Measurements from ENCODE around the gene RSAD2. TPM values are rescaled to one million over a fixed set of nuclear protein-coding genes. Genes with fewer than 3 reads are reported as not detected.
"Not testable (repeated sequence)": the region's sequence is repeated elsewhere in the genome, so short reads cannot be mapped to it uniquely, and the experiment has no call there.

RSAD2 gene
- total RNA-seq, 2 experiments from 2014 or later: 7.9 to 8.6 TPM

DNA sequence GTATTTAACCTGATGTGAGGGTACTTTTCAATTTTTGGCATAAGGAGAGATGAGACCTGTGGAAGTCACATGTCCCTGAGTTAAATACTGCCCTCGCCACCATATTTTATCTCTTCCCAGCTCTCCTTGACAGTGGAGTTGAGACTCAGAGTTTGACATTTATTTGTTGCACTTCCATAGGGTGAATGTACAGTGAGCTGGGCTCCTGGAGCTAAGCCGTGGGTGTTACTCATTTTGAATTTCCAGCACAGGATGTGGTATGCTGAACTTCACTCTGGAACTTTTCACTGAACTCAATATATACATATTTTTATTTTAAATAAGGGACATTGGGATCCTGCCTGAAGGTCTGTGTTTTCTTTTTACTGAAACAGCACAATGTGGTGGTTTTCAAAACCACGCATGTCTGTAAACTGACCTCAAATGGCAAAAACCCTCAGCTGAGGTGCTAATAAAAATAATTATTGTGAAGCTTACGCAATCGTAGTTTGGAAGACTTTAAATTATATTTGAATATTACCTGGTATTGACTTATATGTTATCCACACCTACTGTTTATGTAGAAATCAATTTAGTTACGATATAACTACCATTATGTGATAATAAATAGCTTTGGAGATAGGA is 51.7 kb downstream of the RSAD2 start:
- ChIA-PET CTCF (interaction anchor here (1.1 to 2.7 kb wide), 3 partner anchors 10 to 115 kb away, joined by 5 to 14 read pairs (median 6); partner anchors contain the start of gene RNF144A), POLR2A (interaction anchor here (1.1 kb wide), 1 partner anchor 11 kb away, joined by 6 read pairs; no protein-coding TSS in a partner anchor)
- Mint-ChIP-seq H3K27ac (no peak overlapping the region), H3K4me3 (no peak overlapping the region), H3K9me3 (peaks cover 22% of the 10 kb centered on the region), H3K27me3 (no peaks in the 10 kb centered on the region), H3K36me3 (peaks cover 33% of the 10 kb centered on the region), H3K4me1 (ENCODE audit: low read depth) (peaks cover 46% of the 10 kb centered on the region)
- intact Hi-C loops (cut with micrococcal nuclease): no loop called here
- no peak for DNase-seq

DNA sequence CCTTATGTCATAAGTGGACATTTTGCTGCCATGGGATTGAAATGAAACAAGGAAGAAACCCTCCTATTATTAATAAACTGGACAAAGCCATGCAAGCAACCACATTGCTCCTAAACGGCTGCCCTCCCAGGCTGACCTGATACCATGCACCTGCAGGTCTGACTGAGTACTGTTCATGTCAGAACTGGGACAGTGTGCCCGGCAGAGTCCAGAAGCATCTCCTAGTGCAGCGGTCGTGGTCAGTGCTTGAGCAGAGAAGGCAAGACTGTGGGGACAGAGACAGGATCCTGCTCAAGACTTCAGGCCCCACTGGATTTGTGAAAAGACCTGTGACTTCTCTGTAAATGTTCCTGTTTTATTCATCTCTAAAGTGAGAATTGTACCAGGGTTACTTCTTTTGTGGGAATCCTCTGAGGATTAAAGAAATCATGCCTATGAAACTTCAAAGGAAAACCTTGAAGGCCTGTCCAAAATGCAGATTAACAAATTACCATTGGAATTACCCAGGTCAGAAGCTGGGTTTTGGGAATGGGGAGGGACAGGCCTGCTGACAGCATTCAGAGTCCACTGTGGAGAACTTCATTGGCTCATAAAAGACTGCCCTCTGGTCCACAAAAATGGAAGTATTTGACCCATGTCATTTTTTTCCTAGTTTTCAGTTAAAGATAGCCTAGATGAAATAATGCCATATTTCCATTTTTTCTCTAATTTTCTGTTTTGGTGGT is 53.5 kb downstream of the RSAD2 start:
- ChIA-PET POLR2A (no interaction called here), CTCF (interaction anchor here (2.7 kb wide), 1 partner anchor 15 kb away, joined by 14 read pairs; the partner anchor contains the start of gene RNF144A)
- H3K4me3 Mint-ChIP-seq: no peak overlapping the region
- H3K4me1 Mint-ChIP-seq (ENCODE audit: low read depth): peaks cover 50% of the 10 kb centered on the region
- H3K36me3 Mint-ChIP-seq: peaks cover 33% of the 10 kb centered on the region
- H3K27ac Mint-ChIP-seq: no peak overlapping the region
- intact Hi-C loops (cut with micrococcal nuclease): no loop called here
- H3K9me3 Mint-ChIP-seq: peaks cover 22% of the 10 kb centered on the region
- H3K27me3 Mint-ChIP-seq: no peaks in the 10 kb centered on the region
- no peak for DNase-seq

DNA sequence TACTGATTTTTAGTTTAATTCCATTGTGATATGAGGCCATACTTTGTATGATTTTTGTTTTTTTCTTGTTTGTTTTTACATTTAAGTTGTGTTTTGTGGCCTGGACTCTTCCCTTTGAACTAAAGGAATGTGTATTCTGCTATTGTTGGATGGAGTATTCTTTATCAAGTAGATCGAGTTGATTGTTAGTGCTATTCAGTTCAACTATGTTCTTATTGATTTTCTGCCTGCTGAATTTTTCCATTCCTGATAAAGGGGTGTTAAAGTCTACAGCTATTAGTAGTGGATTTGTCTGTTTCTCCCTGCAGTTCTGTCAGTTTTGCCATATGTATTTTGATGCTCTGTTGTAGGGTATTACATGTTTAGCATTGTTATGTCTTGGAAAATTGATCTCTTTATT is 54.2 kb downstream of the RSAD2 start:
- H3K27me3 Mint-ChIP-seq: no peaks in the 10 kb centered on the region
- no peak overlapping the region for H3K4me3 Mint-ChIP-seq
- DNase-seq: no peak
- H3K27ac Mint-ChIP-seq: no peak overlapping the region
- peaks cover 26% of the 10 kb centered on the region for H3K36me3 Mint-ChIP-seq
- intact Hi-C loops (cut with micrococcal nuclease): no loop called here
- ChIA-PET POLR2A (no interaction called here), CTCF (interaction anchor here (1.1 to 1.5 kb wide), 2 partner anchors 22 to 35 kb away, joined by 3 to 4 read pairs; no protein-coding TSS in a partner anchor)
- H3K9me3 Mint-ChIP-seq: peaks cover 21% of the 10 kb centered on the region
- H3K4me1 Mint-ChIP-seq (ENCODE audit: low read depth): peaks cover 50% of the 10 kb centered on the region

DNA sequence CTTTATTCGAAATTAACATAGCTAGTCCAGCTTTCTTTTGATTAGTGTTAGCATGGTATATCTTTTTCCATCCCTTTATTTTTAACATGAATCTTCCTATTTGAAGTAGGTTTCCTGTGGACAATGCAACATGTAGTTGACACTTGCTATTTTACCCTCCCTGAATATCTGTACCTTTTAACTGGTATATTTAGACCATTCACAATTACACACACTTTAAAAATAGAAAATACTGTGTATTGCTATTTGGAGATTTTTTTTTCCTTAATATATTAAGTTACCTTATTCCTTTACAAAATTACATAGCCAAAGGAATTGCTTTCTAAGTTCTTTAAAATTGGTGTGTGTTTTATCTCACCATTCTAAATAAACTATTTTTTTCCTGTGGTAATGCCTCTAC is 54.6 kb downstream of the RSAD2 start:
- POLR2A ChIA-PET: interaction anchor here (0.7 kb wide), 1 partner anchor 12 kb away, joined by 3 read pairs; no protein-coding TSS in a partner anchor
- no peak overlapping the region for H3K4me3 Mint-ChIP-seq
- CTCF ChIA-PET: interaction anchor here (0.7 to 1.5 kb wide), 4 partner anchors 15 to 111 kb away, joined by 3 to 6 read pairs (median 4); partner anchors contain the start of gene RNF144A
- no peak for DNase-seq
- intact Hi-C loops (cut with micrococcal nuclease): no loop called here
- no peak overlapping the region for H3K27ac Mint-ChIP-seq
- peaks cover 50% of the 10 kb centered on the region for H3K4me1 Mint-ChIP-seq (ENCODE audit: low read depth)
- no peaks in the 10 kb centered on the region for H3K27me3 Mint-ChIP-seq
- H3K36me3 Mint-ChIP-seq: peaks cover 23% of the 10 kb centered on the region
- H3K9me3 Mint-ChIP-seq: peaks cover 17% of the 10 kb centered on the region

DNA sequence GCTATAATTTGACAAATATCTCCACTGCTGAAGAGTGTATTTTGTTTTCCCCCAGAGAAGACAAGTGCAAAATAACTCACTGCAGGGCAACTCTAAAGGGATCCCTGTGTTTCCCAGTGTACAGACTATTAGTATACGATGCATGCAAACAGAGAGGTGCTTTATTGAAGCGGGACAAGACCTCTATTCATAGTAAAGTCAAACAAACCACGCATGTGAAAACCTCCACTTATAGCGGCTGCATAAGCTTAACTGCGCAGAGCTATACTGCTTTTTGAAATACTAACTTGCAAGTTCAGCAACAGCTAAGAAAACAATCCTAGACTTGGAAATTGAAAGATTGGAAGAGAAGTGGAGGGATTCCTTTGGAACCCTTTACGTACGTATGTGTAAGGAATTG is 55.3 kb downstream of the RSAD2 start:
- Mint-ChIP-seq H3K4me3 (no peak overlapping the region), H3K27me3 (no peaks in the 10 kb centered on the region), H3K27ac (no peak overlapping the region), H3K36me3 (peaks cover 22% of the 10 kb centered on the region), H3K9me3 (peaks cover 15% of the 10 kb centered on the region), H3K4me1 (ENCODE audit: low read depth) (peaks cover 54% of the 10 kb centered on the region)
- DNase-seq: no peak
- intact Hi-C loops (cut with micrococcal nuclease): no loop called here
- CTCF ChIA-PET: interaction anchor here (0.7 to 1.5 kb wide), 4 partner anchors 16 to 111 kb away, joined by 3 to 6 read pairs (median 4); partner anchors contain the start of gene RNF144A
- POLR2A ChIA-PET: interaction anchor here (0.7 kb wide), 1 partner anchor 12 kb away, joined by 3 read pairs; no protein-coding TSS in a partner anchor

DNA sequence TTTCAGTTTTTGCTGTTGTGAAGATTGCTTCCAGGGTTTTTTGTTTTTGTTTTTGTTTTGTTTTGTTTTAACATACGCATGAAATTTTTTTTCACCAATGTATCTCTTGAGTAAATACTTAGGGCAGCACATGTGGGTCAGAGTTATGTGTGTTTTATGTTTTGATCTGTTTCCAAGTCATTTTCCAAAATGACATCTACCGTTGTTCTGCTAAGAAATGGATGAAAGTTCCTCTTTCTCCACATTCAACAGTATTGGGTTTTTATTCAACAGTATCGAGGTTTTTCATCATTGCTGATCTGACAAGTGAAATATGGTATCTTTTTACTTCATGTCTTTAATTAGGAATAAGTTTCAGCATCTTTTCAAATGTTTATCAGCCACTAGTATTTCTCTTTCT is 56.3 kb downstream of the RSAD2 start:
- no peaks in the 10 kb centered on the region for H3K27me3 Mint-ChIP-seq
- no peak overlapping the region for H3K4me3 Mint-ChIP-seq
- peaks cover 11% of the 10 kb centered on the region for H3K36me3 Mint-ChIP-seq
- H3K9me3 Mint-ChIP-seq: peaks cover 8% of the 10 kb centered on the region
- DNase-seq: no peak
- intact Hi-C loops (cut with micrococcal nuclease): no loop called here
- H3K4me1 Mint-ChIP-seq (ENCODE audit: low read depth): peaks cover 49% of the 10 kb centered on the region
- H3K27ac Mint-ChIP-seq: no peak overlapping the region
- POLR2A ChIA-PET: no interaction called here
- CTCF ChIA-PET: interaction anchor here (1.0 kb wide), 1 partner anchor 56 kb away, joined by 4 read pairs; the partner anchor contains the start of gene RSAD2

DNA sequence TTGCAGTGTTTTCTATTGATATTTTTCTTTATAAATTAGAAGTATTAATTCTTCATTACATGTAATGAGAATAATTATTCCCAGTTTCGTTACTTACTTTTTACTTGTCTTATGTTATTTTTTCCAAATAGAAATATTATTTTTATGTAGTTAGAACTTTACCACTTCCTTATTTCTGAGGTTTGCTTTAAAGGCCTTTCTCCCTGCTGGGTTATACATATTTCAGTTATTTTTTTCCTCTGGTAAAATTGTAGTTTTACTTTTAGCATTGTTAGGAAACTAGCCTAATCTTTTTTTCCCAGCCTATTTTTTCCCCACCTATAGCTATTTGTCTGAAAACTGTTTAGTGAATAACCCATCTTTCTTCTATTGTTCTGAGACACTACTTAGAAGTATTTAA is 56.8 kb downstream of the RSAD2 start:
- no peak for DNase-seq
- intact Hi-C loops (cut with micrococcal nuclease): no loop called here
- CTCF ChIA-PET: interaction anchor here (1.0 kb wide), 1 partner anchor 57 kb away, joined by 4 read pairs; the partner anchor contains the start of gene RSAD2
- H3K27ac Mint-ChIP-seq: no peak overlapping the region
- H3K4me1 Mint-ChIP-seq (ENCODE audit: low read depth): peaks cover 47% of the 10 kb centered on the region
- peaks cover 9% of the 10 kb centered on the region for H3K36me3 Mint-ChIP-seq
- H3K9me3 Mint-ChIP-seq: peaks cover 8% of the 10 kb centered on the region
- H3K4me3 Mint-ChIP-seq: no peak overlapping the region
- no peaks in the 10 kb centered on the region for H3K27me3 Mint-ChIP-seq
- POLR2A ChIA-PET: no interaction called here

DNA sequence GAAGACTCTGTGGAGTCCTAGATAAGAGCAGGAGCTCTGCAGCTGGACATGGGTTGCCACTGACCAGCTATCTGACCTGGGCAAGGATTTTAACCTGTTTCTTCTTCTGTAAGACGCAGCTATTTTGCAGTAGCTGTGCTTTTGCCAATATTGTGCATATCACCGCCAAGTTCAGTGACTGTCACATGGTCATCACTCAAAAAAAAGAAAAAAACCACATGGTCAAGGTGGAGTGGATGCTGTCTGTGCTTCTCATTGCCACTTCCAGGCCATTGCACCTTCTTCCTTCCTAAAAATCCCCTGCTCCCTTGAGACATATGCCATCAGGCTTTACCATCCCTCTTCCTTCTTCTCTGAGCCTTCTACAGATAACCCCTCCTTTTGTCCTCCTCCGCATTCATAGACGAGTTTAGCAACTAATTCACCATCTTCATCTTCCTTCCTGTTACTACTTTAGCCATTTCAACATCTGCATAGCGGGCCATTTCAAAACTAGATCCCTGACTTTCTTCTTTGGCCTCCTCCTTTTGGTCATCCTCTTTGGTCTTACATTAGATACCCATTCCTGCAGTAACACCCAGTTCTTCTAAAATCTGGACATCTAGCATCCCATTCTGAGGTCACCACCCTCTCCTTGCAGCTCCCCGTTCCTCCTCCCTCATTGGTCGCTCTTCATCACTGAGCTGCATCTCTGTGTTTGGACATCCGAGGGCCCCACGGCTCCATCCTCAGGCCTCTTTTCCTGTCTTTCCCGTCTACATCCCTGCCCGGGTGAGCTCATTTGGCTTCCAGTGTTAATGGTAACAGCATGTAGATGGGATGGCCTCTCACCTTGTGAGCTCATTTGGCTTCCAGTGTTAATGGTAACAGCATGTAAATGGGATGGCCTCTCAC is 57.4 kb downstream of the RSAD2 start:
- CTCF ChIA-PET: no interaction called here
- DNase-seq: no peak
- Mint-ChIP-seq H3K27ac (no peak overlapping the region), H3K4me3 (no peak overlapping the region), H3K4me1 (ENCODE audit: low read depth) (peaks cover 41% of the 10 kb centered on the region), H3K9me3 (peaks cover 8% of the 10 kb centered on the region), H3K36me3 (peaks cover 6% of the 10 kb centered on the region), H3K27me3 (no peaks in the 10 kb centered on the region)
- intact Hi-C loops (cut with micrococcal nuclease): no loop called here
- POLR2A ChIA-PET: no interaction called here

DNA sequence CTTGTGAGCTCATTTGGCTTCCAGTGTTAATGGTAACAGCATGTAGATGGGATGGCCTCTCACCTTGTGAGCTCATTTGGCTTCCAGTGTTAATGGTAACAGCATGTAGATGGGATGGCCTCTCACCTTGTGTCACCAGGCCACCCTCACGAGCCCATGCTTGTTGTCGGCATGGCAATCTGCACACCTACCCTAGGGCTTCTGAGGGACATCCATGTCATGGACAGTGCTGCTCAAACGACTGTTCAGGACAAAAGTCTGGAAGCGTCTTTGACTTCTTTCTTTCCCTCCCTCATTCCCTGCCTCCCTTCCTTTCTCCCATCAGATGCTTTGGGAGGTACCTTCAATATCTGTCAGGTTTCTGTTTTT is 58.1 kb downstream of the RSAD2 start:
- intact Hi-C loops (cut with micrococcal nuclease); CTCF ChIA-PET; H3K9me3 Mint-ChIP-seq; H3K4me3 Mint-ChIP-seq; H3K27ac Mint-ChIP-seq; H3K36me3 Mint-ChIP-seq; POLR2A ChIA-PET; H3K27me3 Mint-ChIP-seq; DNase-seq: not testable (repeated sequence)
- peaks cover 41% of the 10 kb centered on the region for H3K4me1 Mint-ChIP-seq (ENCODE audit: low read depth)

DNA sequence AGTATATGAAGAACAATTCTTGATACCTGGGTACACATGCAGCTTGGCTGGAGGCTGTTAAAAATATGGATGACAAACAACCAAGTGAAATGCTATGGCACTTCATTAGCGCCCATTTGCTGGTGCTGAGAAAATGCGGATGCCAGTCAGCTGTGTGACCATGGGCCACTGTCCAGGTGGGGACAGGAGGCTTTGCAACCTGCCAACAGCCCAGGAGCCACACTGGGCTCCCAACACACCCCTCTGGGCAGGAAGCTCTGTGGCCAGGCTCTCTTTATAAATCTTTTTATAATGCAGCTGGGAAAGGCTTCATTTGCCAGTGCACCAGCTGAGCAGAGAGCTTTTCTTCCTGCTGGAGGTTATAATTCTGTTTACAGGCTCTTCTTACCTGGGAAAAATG is 59.6 kb downstream of the RSAD2 start:
- intact Hi-C loops (cut with micrococcal nuclease): no loop called here
- POLR2A ChIA-PET: no interaction called here
- DNase-seq: no peak
- Mint-ChIP-seq H3K36me3 (peaks cover 11% of the 10 kb centered on the region), H3K4me1 (ENCODE audit: low read depth) (peaks cover 38% of the 10 kb centered on the region), H3K27me3 (no peaks in the 10 kb centered on the region), H3K4me3 (no peak overlapping the region), H3K9me3 (no peaks in the 10 kb centered on the region), H3K27ac (no peak overlapping the region)
- CTCF ChIA-PET: interaction anchor here (1.5 kb wide), 1 partner anchor 21 kb away, joined by 6 read pairs; no protein-coding TSS in a partner anchor

DNA sequence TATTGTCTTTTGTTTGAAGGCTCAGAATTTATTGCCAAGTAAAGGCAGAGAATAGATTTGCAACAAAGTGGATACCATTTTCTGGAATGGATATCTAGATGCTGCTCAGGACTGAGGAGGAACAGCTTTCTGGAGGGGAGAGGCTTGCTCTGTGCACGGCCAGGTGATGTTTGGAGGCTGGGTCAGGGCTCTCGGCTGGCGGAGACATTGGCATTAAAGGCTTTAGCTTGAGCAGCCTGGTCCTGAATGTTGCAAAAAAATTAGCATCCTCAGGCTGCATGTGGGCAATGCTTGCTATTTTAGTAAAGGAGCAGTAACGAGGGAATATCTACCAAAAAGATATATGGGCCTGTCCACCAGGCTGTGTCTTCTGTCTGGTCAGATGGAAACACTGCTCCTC is 60.0 kb downstream of the RSAD2 start:
- peaks cover 38% of the 10 kb centered on the region for H3K4me1 Mint-ChIP-seq (ENCODE audit: low read depth)
- H3K36me3 Mint-ChIP-seq: peaks cover 15% of the 10 kb centered on the region
- DNase-seq: no peak
- H3K9me3 Mint-ChIP-seq: no peaks in the 10 kb centered on the region
- intact Hi-C loops (cut with micrococcal nuclease): no loop called here
- CTCF ChIA-PET: interaction anchor here (1.5 kb wide), 1 partner anchor 21 kb away, joined by 6 read pairs; no protein-coding TSS in a partner anchor
- H3K4me3 Mint-ChIP-seq: no peak overlapping the region
- H3K27ac Mint-ChIP-seq: no peak overlapping the region
- POLR2A ChIA-PET: no interaction called here
- no peaks in the 10 kb centered on the region for H3K27me3 Mint-ChIP-seq

DNA sequence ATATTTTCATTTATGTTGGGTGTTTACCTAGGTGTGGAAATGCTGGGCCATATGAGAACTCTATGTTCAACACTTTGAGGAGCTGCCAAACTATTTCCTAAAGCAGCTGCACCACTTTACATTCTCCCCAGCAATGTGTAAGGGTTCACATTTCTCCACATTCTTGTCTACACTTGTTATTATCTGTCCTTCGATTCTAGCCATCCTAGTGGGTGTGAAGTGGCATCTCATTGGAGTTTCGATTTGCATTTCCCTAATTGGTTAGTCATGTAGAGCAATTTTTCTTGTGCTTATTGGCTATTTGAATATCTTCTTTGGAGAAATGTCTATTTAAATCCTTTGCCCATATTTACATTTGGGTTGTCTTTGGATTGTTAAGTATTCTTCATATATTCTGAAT is 61.5 kb downstream of the RSAD2 start:
- H3K9me3 Mint-ChIP-seq: no peaks in the 10 kb centered on the region
- CTCF ChIA-PET: no interaction called here
- no peak for DNase-seq

More for the DNA sequence above, 61.5 kb downstream of the RSAD2 start:
- no peaks in the 10 kb centered on the region for H3K27me3 Mint-ChIP-seq
- H3K27ac Mint-ChIP-seq: no peak overlapping the region
- H3K4me3 Mint-ChIP-seq: no peak overlapping the region
- intact Hi-C loops (cut with micrococcal nuclease): no loop called here
- H3K36me3 Mint-ChIP-seq: peaks cover 25% of the 10 kb centered on the region
- POLR2A ChIA-PET: no interaction called here
- H3K4me1 Mint-ChIP-seq (ENCODE audit: low read depth): peaks cover 42% of the 10 kb centered on the region
